Measurements from ENCODE around the gene IKZF5.

- TF ChIP-seq CTCF (IDR thresholded peaks at IDR 0.05) (no peak), POLR2AphosphoS5 (IDR thresholded peaks at IDR 0.05) (no peak)
Measured at GRCh38 chr10:123034332-123034731, 25.7 kb upstream of the IKZF5 start.

Data from transverse colon (tissue), 4 donors.